ENCODE measurements around the gene ZNF516.

The ZNF516 gene

DNA sequence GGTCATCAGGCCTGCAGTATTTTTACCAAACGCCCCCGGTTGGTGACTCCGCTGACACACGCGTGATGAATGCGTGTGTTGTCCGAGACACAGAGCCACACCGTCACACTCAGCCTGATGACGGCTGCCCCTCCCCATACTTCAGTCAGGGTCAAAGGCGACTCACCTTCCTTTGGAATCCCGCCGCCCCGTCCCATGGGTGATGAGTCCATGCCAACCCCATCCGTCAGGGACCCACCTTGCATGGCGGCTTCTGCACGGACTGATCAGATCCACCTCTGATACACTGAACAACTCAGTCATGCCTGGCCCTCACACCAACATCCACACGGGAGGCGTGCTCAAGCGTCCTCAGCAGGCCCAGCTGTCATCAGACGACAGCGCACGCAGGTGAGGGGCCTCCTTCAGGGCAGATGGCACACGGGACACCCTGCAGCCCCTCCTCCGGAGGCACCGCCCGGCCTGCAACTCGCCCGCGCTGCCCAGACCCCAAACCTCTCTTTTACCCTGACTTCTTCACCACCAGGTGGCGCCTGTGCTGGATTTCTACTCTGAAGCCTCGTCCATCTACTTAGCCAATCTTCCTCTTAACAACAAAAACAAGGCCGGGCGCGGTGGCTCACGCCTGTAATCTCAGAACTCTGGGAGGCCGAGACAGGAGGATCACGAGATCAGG, 89.2 kb downstream of the ZNF516 start:
- no peaks in the 10 kb centered on the region for H3K27me3 ChIP-seq (ENCODE audit: control insufficient read depth, low read length)
- no peaks in the 10 kb centered on the region for H3K9me2 ChIP-seq (replicated peaks; ENCODE audit: control insufficient read depth, low read length)
- H3K27ac ChIP-seq (ENCODE audit: low read depth, low read length): no peak overlapping the region
- H3K4me3 ChIP-seq (ENCODE audit: low read length): no peak overlapping the region
- TF ChIP-seq, protein P1, sequence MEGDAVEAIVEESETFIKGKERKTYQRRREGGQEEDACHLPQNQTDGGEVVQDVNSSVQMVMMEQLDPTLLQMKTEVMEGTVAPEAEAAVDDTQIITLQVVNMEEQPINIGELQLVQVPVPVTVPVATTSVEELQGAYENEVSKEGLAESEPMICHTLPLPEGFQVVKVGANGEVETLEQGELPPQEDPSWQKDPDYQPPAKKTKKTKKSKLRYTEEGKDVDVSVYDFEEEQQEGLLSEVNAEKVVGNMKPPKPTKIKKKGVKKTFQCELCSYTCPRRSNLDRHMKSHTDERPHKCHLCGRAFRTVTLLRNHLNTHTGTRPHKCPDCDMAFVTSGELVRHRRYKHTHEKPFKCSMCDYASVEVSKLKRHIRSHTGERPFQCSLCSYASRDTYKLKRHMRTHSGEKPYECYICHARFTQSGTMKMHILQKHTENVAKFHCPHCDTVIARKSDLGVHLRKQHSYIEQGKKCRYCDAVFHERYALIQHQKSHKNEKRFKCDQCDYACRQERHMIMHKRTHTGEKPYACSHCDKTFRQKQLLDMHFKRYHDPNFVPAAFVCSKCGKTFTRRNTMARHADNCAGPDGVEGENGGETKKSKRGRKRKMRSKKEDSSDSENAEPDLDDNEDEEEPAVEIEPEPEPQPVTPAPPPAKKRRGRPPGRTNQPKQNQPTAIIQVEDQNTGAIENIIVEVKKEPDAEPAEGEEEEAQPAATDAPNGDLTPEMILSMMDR (IDR thresholded peaks at IDR 0.05; ENCODE audit: low read depth, low read length, poor library complexity, severe bottlenecking): peak; percentile 67
- TF ChIP-seq EZH2phosphoT487 (IDR thresholded peaks at IDR 0.05; ENCODE audit: borderline replicate concordance, low read length): no peak
- no peak overlapping the region for H3K4me2 ChIP-seq (ENCODE audit: low read length)
- peaks cover 15% of the 10 kb centered on the region; the same call in 1 of the 2 replicates for H4K20me1 ChIP-seq (ENCODE audit: control insufficient read depth, insufficient read depth, low read depth, low read length)
- peaks cover 3% of the 10 kb centered on the region; the same call in 1 of the 2 replicates for H3K36me3 ChIP-seq (ENCODE audit: control insufficient read depth, low read length)
- H3K79me2 ChIP-seq (ENCODE audit: control insufficient read depth, low read length): peaks cover 78% of the 10 kb centered on the region
- no peaks in the 10 kb centered on the region for H3F3A ChIP-seq (ENCODE audit: control insufficient read depth, insufficient read depth)
- H3K4me1 ChIP-seq (ENCODE audit: control insufficient read depth, low read length): 0 out of 2 replicates have a peak, but pooled peaks cover under 1% of the 10 kb centered on the region
- H3K9me3 ChIP-seq (ENCODE audit: control insufficient read depth, insufficient read depth, low read length): no peaks in the 10 kb centered on the region

DNA sequence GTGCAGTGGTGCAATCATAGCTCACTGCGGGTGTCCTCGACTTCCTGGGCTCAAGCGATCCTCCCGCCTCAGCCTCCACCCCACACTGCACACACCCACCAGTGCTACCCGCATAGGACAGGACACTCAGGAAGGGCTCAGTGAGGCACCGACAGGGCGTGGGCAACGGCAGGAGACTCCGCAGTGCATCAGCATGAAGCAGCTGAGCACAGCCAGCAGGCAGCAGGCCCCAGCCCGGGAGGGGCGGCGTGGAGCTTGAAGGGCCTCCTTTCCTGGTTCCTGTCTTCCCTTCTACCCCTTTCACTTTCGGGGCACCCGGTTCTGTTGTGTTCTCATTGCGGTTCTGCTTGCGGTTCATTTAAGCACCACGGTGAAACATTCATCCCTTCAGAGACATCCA, 89.8 kb downstream of the ZNF516 start:
- peaks cover 3% of the 10 kb centered on the region; the same call in 1 of the 2 replicates for H3K36me3 ChIP-seq (ENCODE audit: control insufficient read depth, low read length)
- peaks cover 3% of the 10 kb centered on the region; the same call in 1 of the 2 replicates for H3F3A ChIP-seq (ENCODE audit: control insufficient read depth, insufficient read depth)
- no peak for TF ChIP-seq EZH2phosphoT487 (IDR thresholded peaks at IDR 0.05; ENCODE audit: borderline replicate concordance, low read length)
- TF ChIP-seq, protein P1 (IDR thresholded peaks at IDR 0.05; ENCODE audit: low read depth, low read length, poor library complexity, severe bottlenecking): no peak
- H3K27me3 ChIP-seq (ENCODE audit: control insufficient read depth, low read length): no peaks in the 10 kb centered on the region
- H4K20me1 ChIP-seq (ENCODE audit: control insufficient read depth, insufficient read depth, low read depth, low read length): peaks cover 15% of the 10 kb centered on the region; the same call in 1 of the 2 replicates
- H3K9me2 ChIP-seq (replicated peaks; ENCODE audit: control insufficient read depth, low read length): no peaks in the 10 kb centered on the region
- H3K4me3 ChIP-seq (ENCODE audit: low read length): no peak overlapping the region
- H3K27ac ChIP-seq (ENCODE audit: low read depth, low read length): no peak overlapping the region
- H3K79me2 ChIP-seq (ENCODE audit: control insufficient read depth, low read length): peaks cover 73% of the 10 kb centered on the region
- no peaks in the 10 kb centered on the region for H3K4me1 ChIP-seq (ENCODE audit: control insufficient read depth, low read length)
- H3K9me3 ChIP-seq (ENCODE audit: control insufficient read depth, insufficient read depth, low read length): no peaks in the 10 kb centered on the region
- H3K4me2 ChIP-seq (ENCODE audit: low read length): no peak overlapping the region

DNA sequence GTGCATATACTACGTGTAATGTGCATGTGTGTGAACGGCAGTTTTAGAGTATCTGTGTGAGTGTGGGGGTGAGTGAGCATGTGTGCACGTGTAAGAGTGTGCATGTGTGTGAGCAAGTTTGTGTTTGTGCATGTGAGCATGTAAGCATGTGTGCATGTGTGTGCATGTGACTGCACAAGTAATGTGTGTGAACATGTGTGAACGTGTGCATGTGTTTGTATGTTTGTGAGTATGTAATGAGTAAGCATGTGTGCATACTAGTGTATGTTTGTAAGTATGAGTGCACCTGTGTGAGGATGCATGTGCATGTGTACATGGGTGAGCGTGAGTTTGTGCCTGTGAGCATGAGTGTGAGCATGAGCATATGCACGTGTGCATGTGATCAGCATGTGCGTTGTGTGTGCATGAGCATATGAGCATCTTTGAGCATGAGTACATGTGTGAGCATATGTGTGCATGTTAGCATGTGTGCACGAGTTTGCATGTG, 90.7 kb downstream of the ZNF516 start:
- Histone ChIP-seq H3K4me1 (ENCODE audit: control insufficient read depth, low read length) (no peaks in the 10 kb centered on the region), H3K9me3 (ENCODE audit: control insufficient read depth, insufficient read depth, low read length) (no peaks in the 10 kb centered on the region), H4K20me1 (ENCODE audit: control insufficient read depth, insufficient read depth, low read depth, low read length) (peaks cover 21% of the 10 kb centered on the region; the same call in 1 of the 2 replicates), H3K27me3 (ENCODE audit: control insufficient read depth, low read length) (no peaks in the 10 kb centered on the region), H3K27ac (ENCODE audit: low read depth, low read length) (no peak overlapping the region), H3K79me2 (ENCODE audit: control insufficient read depth, low read length) (peaks cover 70% of the 10 kb centered on the region), H3K36me3 (ENCODE audit: control insufficient read depth, low read length) (peaks cover 3% of the 10 kb centered on the region; the same call in 1 of the 2 replicates), H3K4me2 (ENCODE audit: low read length) (no peak overlapping the region), H3F3A (ENCODE audit: control insufficient read depth, insufficient read depth) (peaks cover 8% of the 10 kb centered on the region), H3K4me3 (ENCODE audit: low read length) (no peak overlapping the region), H3K9me2 (replicated peaks; ENCODE audit: control insufficient read depth, low read length) (no peaks in the 10 kb centered on the region)
- TF ChIP-seq EZH2phosphoT487 (IDR thresholded peaks at IDR 0.05; ENCODE audit: borderline replicate concordance, low read length): no peak
- TF ChIP-seq, protein P1 (IDR thresholded peaks at IDR 0.05; ENCODE audit: low read depth, low read length, poor library complexity, severe bottlenecking): no peak

Data from DOHH2 (cell line).